MCF 10A (cell line): Measurements from ENCODE around the gene CACYBP. TPM values are rescaled to one million over a fixed set of nuclear protein-coding genes. Genes with fewer than 3 reads are reported as not detected.

Experiments used
- BruUV-seq: library from RNA; stranded (reverse); fragments of 400-500 nt; replicated peaks from 2 replicates; lab custom pipeline; 2021; lab: Mats Ljungman, UMichigan
- CTCF ChIA-PET: fragments of 300-600 bp; sonication (Branson Sonifier 250); formaldehyde crosslinking; extraction: SDS; loops from one replicate; lab custom pipeline; 2021; ENCODE audit warnings: antibody characterized with exemption, inconsistent platforms; lab: Yijun Ruan, JAX
- POLR2A ChIA-PET: fragments of 300-600, 350-650 bp; sonication (Branson Sonifier 250); formaldehyde crosslinking; extraction: SDS; loops from one replicate; lab custom pipeline; 2020; ENCODE audit warnings: antibody characterized with exemption, inconsistent platforms; lab: Yijun Ruan, JAX
- DNase-seq: peaks from one replicate; pipeline ENCODE4 v3.0.0-alpha.2; 2018; ENCODE audit not compliant: unreplicated experiment
- H3K27ac Mint-ChIP-seq: one replicate; pipeline ENCODE4 v1.8.0; 2022; ENCODE audit warnings: mild to moderate bottlenecking, low read depth, mixed read lengths; ENCODE audit not compliant: unreplicated experiment
- H3K27me3 Mint-ChIP-seq: one replicate; pipeline ENCODE4 v1.8.0; 2022; ENCODE audit warnings: mixed read lengths; ENCODE audit not compliant: insufficient read depth, unreplicated experiment
- H3K36me3 Mint-ChIP-seq: one replicate; pipeline ENCODE4 v1.8.0; 2022; ENCODE audit warnings: mild to moderate bottlenecking, moderate library complexity, mixed read lengths; ENCODE audit not compliant: insufficient read depth, unreplicated experiment
- H3K4me1 Mint-ChIP-seq: one replicate; pipeline ENCODE4 v1.8.0; 2022; ENCODE audit warnings: mixed read lengths; ENCODE audit not compliant: insufficient read depth, unreplicated experiment
- H3K4me3 Mint-ChIP-seq: one replicate; pipeline ENCODE4 v1.8.0; 2022; ENCODE audit warnings: mild to moderate bottlenecking, moderate library complexity, mixed read lengths; ENCODE audit not compliant: unreplicated experiment
- H3K9me3 Mint-ChIP-seq: one replicate; pipeline ENCODE4 v1.8.0; 2022; ENCODE audit warnings: mixed read lengths; ENCODE audit not compliant: unreplicated experiment
- CTCF ChIP-seq: fragments of 200-600 bp; IDR thresholded peaks from one replicate; pipeline ENCODE4 v1.8.0; 2022; ENCODE audit warnings: antibody characterized with exemption, mild to moderate bottlenecking; ENCODE audit not compliant: unreplicated experiment
- intact Hi-C: fragments of 100-400 bp; cut with micrococcal nuclease; formaldehyde crosslinking; loops from 2 replicates; pipeline ENCODE4 v1.14.1; 2022
- total RNA-seq: library from RNA; stranded (reverse); gene quantifications from 2 replicates; pipeline ENCODE4 v1.2.3, GENCODE V29; 2022

CACYBP gene
- total RNA-seq, 1 experiment from 2014 or later = 205 TPM

- H3K4me3 Mint-ChIP-seq = no peak overlapping the region
- ChIA-PET CTCF (interaction anchor here (0.7 to 5.4 kb wide), 7 partner anchors 19 to 104 kb away, joined by 3 to 24 read pairs (median 7); no protein-coding TSS in a partner anchor), POLR2A (interaction anchor here (0.5 kb wide), 1 partner anchor 23 kb away, joined by 3 read pairs; no protein-coding TSS in a partner anchor)
- no peaks in the 10 kb centered on the region for H3K36me3 Mint-ChIP-seq
- H3K27ac Mint-ChIP-seq = no peak overlapping the region
- intact Hi-C loops = no loop called here
- DNase-seq = no peak
- no peaks in the 10 kb centered on the region for H3K4me1 Mint-ChIP-seq
- TF ChIP-seq CTCF = no peak
- peaks cover 58% of the 10 kb centered on the region for H3K27me3 Mint-ChIP-seq
- BruUV-seq = no TSS peak
- no peaks in the 10 kb centered on the region for H3K9me3 Mint-ChIP-seq
Measured at GRCh38 chr1:175050992-175051391, 51.2 kb downstream of the CACYBP start.

GRCh38 chr1:175054736-175055135 is 55.0 kb downstream of the CACYBP start:
- no peak overlapping the region for H3K4me3 Mint-ChIP-seq
- H3K27me3 Mint-ChIP-seq = peaks cover 24% of the 10 kb centered on the region
- POLR2A ChIA-PET = no interaction called here
- intact Hi-C loops = no loop called here
- no peak for TF ChIP-seq CTCF
- BruUV-seq = no TSS peak
- no peaks in the 10 kb centered on the region for H3K4me1 Mint-ChIP-seq
- no peaks in the 10 kb centered on the region for H3K36me3 Mint-ChIP-seq
- CTCF ChIA-PET = interaction anchor here (1.0 to 5.4 kb wide), 4 partner anchors 15 to 92 kb away, joined by 4 to 24 read pairs (median 8); no protein-coding TSS in a partner anchor
- no peaks in the 10 kb centered on the region for H3K9me3 Mint-ChIP-seq
- no peak overlapping the region for H3K27ac Mint-ChIP-seq
- no peak for DNase-seq

Other genes with a start within 250 kb of the CACYBP start
- 36.3 and 40.6 TPM in 2 replicates for gene MRPS14, start 23.5 kb downstream of the CACYBP start, total RNA-seq
- not detected in 2 replicates for gene TNN, start 67.9 kb downstream of the CACYBP start, total RNA-seq
- 26.7 and 27.7 TPM in 2 replicates for gene KIAA0040, start 192.8 kb downstream of the CACYBP start, total RNA-seq